ENCODE results near the gene MEGF9. TPM values are rescaled to one million over a fixed set of nuclear protein-coding genes. Genes with fewer than 3 reads are reported as not detected.
"Not testable (repeated sequence)": the region's sequence is repeated elsewhere in the genome, so short reads cannot be mapped to it uniquely, and the experiment has no call there.

MEGF9 gene
- total RNA-seq, 2 donors from 2014 or later, result 7.2 to 9.0 TPM

DNA sequence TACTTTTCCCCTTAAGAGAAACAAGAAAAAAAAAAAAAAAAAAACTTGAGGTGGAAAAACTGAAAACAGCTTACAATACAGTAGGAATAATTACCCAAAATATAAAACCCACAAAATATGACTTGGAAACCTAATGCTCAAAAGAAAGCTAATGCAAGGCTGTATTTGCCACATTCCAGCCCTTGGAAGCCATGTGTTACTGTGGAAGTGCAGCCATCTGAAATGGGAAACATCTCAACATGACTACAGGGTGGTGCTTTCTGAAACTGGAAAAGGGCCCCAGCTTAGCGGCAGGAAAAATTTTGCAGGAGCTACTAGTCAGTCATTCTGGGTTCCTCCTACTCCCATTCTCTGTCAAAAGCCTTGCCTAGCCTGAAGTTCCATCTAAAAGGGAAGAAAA, 154.7 kb downstream of the MEGF9 start:
- DNase-seq, result no peak
- Histone ChIP-seq H3K36me3 (no peaks in the 10 kb centered on the region), H3K4me1 (no peaks in the 10 kb centered on the region), H3K9ac (ENCODE audit: low read depth in 2 of 2, low read length in 2 of 2) (no peak overlapping the region), H3K27me3 (no peaks in the 10 kb centered on the region), H3K27ac (no peak overlapping the region), H3K9me3 (no peaks in the 10 kb centered on the region), H3K4me3 (no peak overlapping the region)
- intact Hi-C loops (cut with DNase I), result no loop called here
- TF ChIP-seq, protein P1, sequence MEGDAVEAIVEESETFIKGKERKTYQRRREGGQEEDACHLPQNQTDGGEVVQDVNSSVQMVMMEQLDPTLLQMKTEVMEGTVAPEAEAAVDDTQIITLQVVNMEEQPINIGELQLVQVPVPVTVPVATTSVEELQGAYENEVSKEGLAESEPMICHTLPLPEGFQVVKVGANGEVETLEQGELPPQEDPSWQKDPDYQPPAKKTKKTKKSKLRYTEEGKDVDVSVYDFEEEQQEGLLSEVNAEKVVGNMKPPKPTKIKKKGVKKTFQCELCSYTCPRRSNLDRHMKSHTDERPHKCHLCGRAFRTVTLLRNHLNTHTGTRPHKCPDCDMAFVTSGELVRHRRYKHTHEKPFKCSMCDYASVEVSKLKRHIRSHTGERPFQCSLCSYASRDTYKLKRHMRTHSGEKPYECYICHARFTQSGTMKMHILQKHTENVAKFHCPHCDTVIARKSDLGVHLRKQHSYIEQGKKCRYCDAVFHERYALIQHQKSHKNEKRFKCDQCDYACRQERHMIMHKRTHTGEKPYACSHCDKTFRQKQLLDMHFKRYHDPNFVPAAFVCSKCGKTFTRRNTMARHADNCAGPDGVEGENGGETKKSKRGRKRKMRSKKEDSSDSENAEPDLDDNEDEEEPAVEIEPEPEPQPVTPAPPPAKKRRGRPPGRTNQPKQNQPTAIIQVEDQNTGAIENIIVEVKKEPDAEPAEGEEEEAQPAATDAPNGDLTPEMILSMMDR (IDR thresholded peaks at IDR 0.05), result no peak

DNA sequence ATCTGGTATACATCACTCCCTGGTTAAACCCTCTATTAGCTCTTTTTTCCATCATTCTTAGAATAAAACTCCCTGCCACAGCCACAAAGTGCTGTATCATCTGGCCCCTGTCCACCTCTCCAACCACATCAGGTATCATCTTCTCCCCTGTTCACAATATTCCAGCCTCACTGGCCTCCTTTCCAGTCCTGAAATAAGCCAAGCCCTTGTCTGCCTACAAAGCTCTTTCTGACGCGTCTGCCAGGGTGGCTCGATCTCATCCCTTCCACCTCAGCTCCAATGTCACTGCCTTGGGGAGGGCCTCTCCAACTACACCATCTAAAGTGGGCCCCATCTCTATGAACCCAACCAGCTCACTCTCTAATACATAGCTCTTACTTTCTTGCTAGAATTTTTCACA, 155.8 kb downstream of the MEGF9 start:
- intact Hi-C loops (cut with DNase I), result no loop called here
- Histone ChIP-seq H3K27me3 (no peaks in the 10 kb centered on the region), H3K4me1 (no peaks in the 10 kb centered on the region), H3K4me3 (no peak overlapping the region), H3K9me3 (no peaks in the 10 kb centered on the region), H3K27ac (no peak overlapping the region), H3K9ac (ENCODE audit: low read depth in 2 of 2, low read length in 2 of 2) (no peak overlapping the region), H3K36me3 (no peaks in the 10 kb centered on the region)
- DNase-seq, result no peak
- TF ChIP-seq, protein P1 (IDR thresholded peaks at IDR 0.05), result no peak

- intact Hi-C loops (cut with DNase I), result no loop called here
- TF ChIP-seq, protein P1 (IDR thresholded peaks at IDR 0.05), result no peak
- Histone ChIP-seq H3K4me3 (no peak overlapping the region), H3K9ac (ENCODE audit: low read depth in 2 of 2, low read length in 2 of 2) (no peak overlapping the region), H3K4me1 (no peaks in the 10 kb centered on the region), H3K36me3 (no peaks in the 10 kb centered on the region), H3K27ac (no peak overlapping the region), H3K27me3 (no peaks in the 10 kb centered on the region), H3K9me3 (no peaks in the 10 kb centered on the region)
- DNase-seq, result no peak
Observed at GRCh38 chr9:120557205-120557604, 157.1 kb downstream of the MEGF9 start.

DNA sequence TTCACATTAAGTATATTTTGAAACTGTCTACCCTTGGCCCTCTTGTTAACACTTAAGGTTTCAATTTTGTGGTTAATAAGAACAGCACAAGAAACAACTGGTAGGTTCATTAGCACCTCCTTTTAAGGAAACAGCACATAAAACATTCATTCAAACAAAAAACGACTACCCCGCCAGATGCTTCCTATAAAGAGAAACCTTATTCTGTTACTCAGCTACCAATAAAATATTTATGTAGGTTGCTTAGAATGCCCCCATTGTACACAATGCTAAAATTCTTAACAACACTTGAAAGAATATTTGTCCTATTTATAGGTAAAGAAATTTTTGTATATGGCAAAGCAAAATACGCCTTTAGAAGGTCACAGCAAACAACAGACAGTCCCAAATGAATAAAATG, 157.5 kb downstream of the MEGF9 start:
- no peak overlapping the region for H3K4me3 ChIP-seq
- no peaks in the 10 kb centered on the region for H3K27me3 ChIP-seq
- intact Hi-C loops (cut with DNase I), result no loop called here
- no peaks in the 10 kb centered on the region for H3K4me1 ChIP-seq
- no peaks in the 10 kb centered on the region for H3K36me3 ChIP-seq
- no peaks in the 10 kb centered on the region for H3K9me3 ChIP-seq
- TF ChIP-seq, protein P1 (IDR thresholded peaks at IDR 0.05), result no peak
- no peak overlapping the region for H3K27ac ChIP-seq
- no peak overlapping the region for H3K9ac ChIP-seq (ENCODE audit: low read depth in 2 of 2, low read length in 2 of 2)
- no peak for DNase-seq

GRCh38 chr9:120555839-120556238, 158.4 kb downstream of the MEGF9 start:
- TF ChIP-seq, protein P1 (IDR thresholded peaks at IDR 0.05), result no peak
- H3K4me1 ChIP-seq, result no peaks in the 10 kb centered on the region
- intact Hi-C loops (cut with DNase I), result no loop called here

DNA sequence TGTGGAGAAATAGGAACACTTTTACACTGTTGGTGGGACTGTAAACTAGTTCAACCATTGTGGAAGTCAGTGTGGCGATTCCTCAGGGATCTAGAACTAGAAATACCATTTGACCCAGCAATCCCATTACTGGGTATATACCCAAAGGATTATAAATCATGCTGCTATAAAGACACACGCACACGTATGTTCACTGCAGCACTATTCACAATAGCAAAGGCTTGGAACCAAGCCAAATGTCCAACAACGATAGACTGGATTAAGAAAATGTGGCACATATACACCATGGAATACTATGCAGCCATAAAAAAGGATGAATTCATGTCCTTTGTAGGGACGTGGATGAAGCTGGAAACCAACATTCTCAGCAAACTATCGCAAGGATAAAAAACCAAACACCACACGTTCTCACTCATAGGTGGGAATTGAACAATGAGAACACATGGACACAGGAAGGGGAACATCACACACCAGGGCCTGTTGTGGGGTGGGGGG, 162.0 kb downstream of the MEGF9 start:
- H3K27me3 ChIP-seq; H3K9me3 ChIP-seq; H3K9ac ChIP-seq (ENCODE audit: low read depth in 2 of 2, low read length in 2 of 2); H3K4me3 ChIP-seq; intact Hi-C loops (cut with DNase I); H3K4me1 ChIP-seq; DNase-seq; H3K36me3 ChIP-seq; H3K27ac ChIP-seq: not testable (repeated sequence)

More at GRCh38 chr9:120555839-120556238, 158.4 kb downstream of the MEGF9 start:
- Histone ChIP-seq H3K27ac (no peak overlapping the region), H3K9ac (ENCODE audit: low read depth in 2 of 2, low read length in 2 of 2) (no peak overlapping the region), H3K36me3 (no peaks in the 10 kb centered on the region), H3K27me3 (no peaks in the 10 kb centered on the region), H3K4me3 (no peak overlapping the region), H3K9me3 (no peaks in the 10 kb centered on the region)
- DNase-seq, result no peak

Other genes with a start within 250 kb of the MEGF9 start
- 10 to 100 TPM; 31.9 to 45.8 TPM for gene CDK5RAP2, start 134.3 kb downstream of the MEGF9 start, total RNA-seq
- 10 to 100 TPM; 52.1 to 53.5 TPM for gene FBXW2, start 78.9 kb upstream of the MEGF9 start, total RNA-seq
- gene PSMD5, start 128.5 kb upstream of the MEGF9 start, total RNA-seq, result 10 to 100 TPM; 33.2 to 60.2 TPM
- 10 to 100 TPM; 23.8 to 50.3 TPM for gene PHF19, start 162.7 kb upstream of the MEGF9 start, total RNA-seq
- 1 to 10 TPM; 1.5 to 3.1 TPM for gene TRAF1, start 212.3 kb upstream of the MEGF9 start, total RNA-seq